A549 (cell line): ENCODE measurements around the gene SCRT2.

Source experiments
- CEBPB ChIP-seq, 2 experiments: fragments of >200 bp in 1 of 2; sonication (Bioruptor Twin) in 1 of 2; formaldehyde crosslinking in 1 of 2; IDR thresholded peaks; 2 replicates each; pipeline ENCODE4 v1.6.1; 2012 to 2016
- CHD2 ChIP-seq: fragments of 150-350 bp; IDR thresholded peaks from 2 replicates; pipeline ENCODE4 v1.6.1; 2014; ENCODE audit warnings: low read length; ENCODE audit not compliant: partially characterized antibody
- CTCF ChIP-seq: fragments of >200 bp; sonication (Bioruptor Twin); formaldehyde crosslinking; IDR thresholded peaks from 3 replicates; pipeline ENCODE4 v1.5.1; 2016
- EP300 ChIP-seq, 2 experiments: fragments of >200 bp; sonication (Bioruptor Twin); formaldehyde crosslinking; IDR thresholded peaks; 2 replicates in 1 of 2; 3 replicates in 1 of 2; pipeline ENCODE4 v1.6.1; 2016 to 2017
- ESRRA ChIP-seq: fragments of 150-350 bp; IDR thresholded peaks from 2 replicates; pipeline ENCODE4 v1.6.1; 2014; ENCODE audit warnings: mild to moderate bottlenecking, low read length, borderline replicate concordance
- HOXB5 ChIP-seq: fragments of 250-450 bp; sonication (Bioruptor Pico); IDR thresholded peaks from 2 replicates; pipeline ENCODE4 v1.5.0; 2020; ENCODE audit warnings: mild to moderate bottlenecking, moderate library complexity
- JUN ChIP-seq, 2 experiments: fragments of >200 bp; sonication (Bioruptor Twin); formaldehyde crosslinking; IDR thresholded peaks; 2 replicates in 1 of 2; 3 replicates in 1 of 2; pipeline ENCODE4 v1.6.1; 2016 to 2017
- MAX ChIP-seq: IDR thresholded peaks from 2 replicates; pipeline ENCODE4 v1.6.1; 2012
- NR3C1 ChIP-seq: fragments of >200 bp; sonication (Bioruptor Twin); formaldehyde crosslinking; IDR thresholded peaks from 3 replicates; pipeline ENCODE4 v1.6.1; 2017
- PBX3 ChIP-seq: IDR thresholded peaks from 2 replicates; pipeline ENCODE4 v1.6.1; 2012
- POLR2A ChIP-seq: IDR thresholded peaks from 2 replicates; pipeline ENCODE4 v1.6.1; 2012; ENCODE audit warnings: mild to moderate bottlenecking, low read length
- RAD21 ChIP-seq, 2 experiments: fragments of >200 bp in 1 of 2; sonication (Bioruptor Twin) in 1 of 2; formaldehyde crosslinking in 1 of 2; IDR thresholded peaks in 1 of 2; conservative IDR thresholded peaks in 1 of 2; 2 replicates in 1 of 2; 3 replicates in 1 of 2; pipeline ENCODE4 v1.6.1; 2012 to 2018; ENCODE audit warnings: inconsistent platforms in 1 of 2
- REST ChIP-seq: fragments of 200-600 bp; sonication (generic); IDR thresholded peaks from 2 replicates; pipeline ENCODE4 v1.6.1; 2016; ENCODE audit warnings: antibody characterized with exemption, mild to moderate bottlenecking, moderate library complexity
- ZNF302 ChIP-seq: fragments of 250-450 bp; sonication (Bioruptor Pico); IDR thresholded peaks from 2 replicates; pipeline ENCODE4 v1.9.0; 2021; ENCODE audit warnings: inconsistent platforms, mild to moderate bottlenecking, moderate library complexity

- TF ChIP-seq ESRRA: no peak
- no peak for TF ChIP-seq CTCF
- no peak for TF ChIP-seq RAD21 (conservative IDR thresholded peaks at IDR 0.05 in 1 of 2, IDR thresholded peaks at IDR 0.05 in 1 of 2)
- TF ChIP-seq POLR2A: no peak
- no peak for TF ChIP-seq REST
- TF ChIP-seq ZNF302 (CRISPR knock-in tag): no peak
- no peak for TF ChIP-seq CEBPB (IDR thresholded peaks at IDR 0.05)
- TF ChIP-seq NR3C1: no peak
- no peak for TF ChIP-seq MAX
- no peak for TF ChIP-seq HOXB5 (CRISPR knock-in tag)
- TF ChIP-seq EP300 (IDR thresholded peaks at IDR 0.05): no peak
- no peak for TF ChIP-seq JUN (IDR thresholded peaks at IDR 0.05)
- TF ChIP-seq CHD2: no peak
- no peak for TF ChIP-seq PBX3
Observed at GRCh38 chr20:617934-618690, 57.5 kb downstream of the SCRT2 start.
